ENCODE data around the gene FAM163B.

The FAM163B gene

GRCh38 chr9:133535306-133535877 is 73.8 kb downstream of the FAM163B start:
- no peak for TF ChIP-seq EZH2 (optimal IDR thresholded peaks at IDR 0.05; ENCODE audit: low read depth, low read length)
- no peak for TF ChIP-seq CTCF (IDR thresholded peaks at IDR 0.05; ENCODE audit: low read length)
- no peak for TF ChIP-seq EZH2phosphoT487 (IDR thresholded peaks at IDR 0.05; ENCODE audit: low read length)
- no peak overlapping the region for H3K9ac ChIP-seq (ENCODE audit: low read length)
- no peak overlapping the region for H3K27ac ChIP-seq (ENCODE audit: low read length)
- H3K36me3 ChIP-seq (replicated peaks; ENCODE audit: insufficient read depth, low read length): no peaks in the 10 kb centered on the region
- H3K27me3 ChIP-seq (replicated peaks; ENCODE audit: insufficient read depth, low read length): peaks cover 98% of the 10 kb centered on the region
- H3K4me2 ChIP-seq (ENCODE audit: low read depth, low read length): no peak overlapping the region
- no peak overlapping the region for H2AFZ ChIP-seq (ENCODE audit: low read length)
- H3K9me2 ChIP-seq (replicated peaks; ENCODE audit: insufficient read depth, low read length): no peaks in the 10 kb centered on the region
- no peaks in the 10 kb centered on the region for H3K9me3 ChIP-seq (replicated peaks; ENCODE audit: insufficient read depth, low read length)
- H3F3A ChIP-seq (ENCODE audit: insufficient read depth, low read length): no peaks in the 10 kb centered on the region
- no peaks in the 10 kb centered on the region; the same call in 1 of the 2 replicates for H4K20me1 ChIP-seq (ENCODE audit: insufficient read depth, low read length)
- DNase-seq: no peak
- no peaks in the 10 kb centered on the region for H3K4me1 ChIP-seq (ENCODE audit: low read length)
- no peak overlapping the region for H3K4me3 ChIP-seq (ENCODE audit: low read length)
- no peaks in the 10 kb centered on the region for H3K79me2 ChIP-seq (ENCODE audit: low read length)

GRCh38 chr9:133534346-133535291 is 74.6 kb downstream of the FAM163B start, which contains the start of gene ADAMTSL2:
Gene ADAMTSL2 (plus strand): TSS chr9:133534704. CDS start chr9:133536713, 2,009 bp downstream.
- Histone ChIP-seq H3K36me3 (replicated peaks; ENCODE audit: insufficient read depth, low read length) (no peaks in the 10 kb centered on the region), H3K4me2 (ENCODE audit: low read depth, low read length) (no peak within 1 kb of the TSS), H2AFZ (ENCODE audit: low read length) (no peak within 1 kb of the TSS), H3K9ac (ENCODE audit: low read length) (no peak within 1 kb of the TSS), H3K4me1 (ENCODE audit: low read length) (no peaks in the 10 kb centered on the region), H3K27me3 (replicated peaks; ENCODE audit: insufficient read depth, low read length) (peaks cover 98% of the 10 kb centered on the region), H3K9me3 (replicated peaks; ENCODE audit: insufficient read depth, low read length) (no peaks in the 10 kb centered on the region), H4K20me1 (ENCODE audit: insufficient read depth, low read length) (no peaks in the 10 kb centered on the region), H3K27ac (ENCODE audit: low read length) (no peak within 1 kb of the TSS), H3K4me3 (ENCODE audit: low read length) (no peak within 1 kb of the TSS), H3K79me2 (ENCODE audit: low read length) (no peaks in the 10 kb centered on the region), H3K9me2 (replicated peaks; ENCODE audit: insufficient read depth, low read length) (no peaks in the 10 kb centered on the region), H3F3A (ENCODE audit: insufficient read depth, low read length) (no peaks in the 10 kb centered on the region)
- no peak for DNase-seq
- no peak for TF ChIP-seq EZH2 (optimal IDR thresholded peaks at IDR 0.05; ENCODE audit: low read depth, low read length)

GRCh38 chr9:133533857-133534256 is 75.3 kb downstream of the FAM163B start:
- Histone ChIP-seq H3K4me3 (ENCODE audit: low read length) (no peak overlapping the region), H2AFZ (ENCODE audit: low read length) (no peak overlapping the region), H3K9me2 (replicated peaks; ENCODE audit: insufficient read depth, low read length) (no peaks in the 10 kb centered on the region), H3F3A (ENCODE audit: insufficient read depth, low read length) (no peaks in the 10 kb centered on the region), H4K20me1 (ENCODE audit: insufficient read depth, low read length) (no peaks in the 10 kb centered on the region), H3K9me3 (replicated peaks; ENCODE audit: insufficient read depth, low read length) (no peaks in the 10 kb centered on the region), H3K4me2 (ENCODE audit: low read depth, low read length) (no peak overlapping the region), H3K27ac (ENCODE audit: low read length) (no peak overlapping the region), H3K4me1 (ENCODE audit: low read length) (no peaks in the 10 kb centered on the region), H3K36me3 (replicated peaks; ENCODE audit: insufficient read depth, low read length) (no peaks in the 10 kb centered on the region), H3K9ac (ENCODE audit: low read length) (no peak overlapping the region), H3K79me2 (ENCODE audit: low read length) (no peaks in the 10 kb centered on the region), H3K27me3 (replicated peaks; ENCODE audit: insufficient read depth, low read length) (peaks cover 98% of the 10 kb centered on the region)
- no peak for DNase-seq
- no peak for TF ChIP-seq CTCF (IDR thresholded peaks at IDR 0.05; ENCODE audit: low read length)
- TF ChIP-seq EZH2phosphoT487 (IDR thresholded peaks at IDR 0.05; ENCODE audit: low read length): no peak
- no peak for TF ChIP-seq EZH2 (optimal IDR thresholded peaks at IDR 0.05; ENCODE audit: low read depth, low read length)

Data from MM.1S (cell line).